HG02642 (cell line): ENCODE data around the gene CKAP2L.

Source experiments
- ATAC-seq: cut with Tn5 transposase; IDR thresholded peaks from one replicate; pipeline ENCODE4 v1.9.1; 2021; ENCODE audit warnings: mild to moderate bottlenecking; ENCODE audit not compliant: unreplicated experiment, poor library complexity

The CKAP2L gene

DNA sequence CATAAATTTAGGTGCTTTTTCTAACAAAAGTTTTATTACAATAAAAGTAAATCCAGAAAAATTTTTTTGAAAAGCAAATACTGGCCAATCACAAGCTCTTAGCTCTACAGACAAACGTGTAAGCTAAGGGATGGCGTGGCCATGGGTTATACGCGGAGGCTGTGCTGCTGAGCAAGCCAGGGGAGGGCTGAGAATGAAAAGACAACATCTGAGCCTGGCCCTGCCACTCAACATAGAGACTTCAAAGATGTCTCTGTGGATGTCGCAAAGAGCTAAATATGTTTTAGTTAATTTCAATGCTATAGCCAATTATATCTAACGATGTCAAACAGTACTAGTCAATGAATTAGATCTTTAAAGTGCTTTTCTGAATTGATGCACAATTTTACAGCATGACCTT is 76.9 kb downstream of the CKAP2L start:
- ATAC-seq: no peak
